AG04449 (cell line): ENCODE data around the gene HAUS7.

ENCODE experiments used
- CTCF ChIA-PET: fragments of 350-600 bp; formaldehyde crosslinking; extraction: SDS; loops from one replicate; lab custom pipeline; 2021; ENCODE audit warnings: antibody characterized with exemption; lab: Yijun Ruan, JAX
- POLR2A ChIA-PET: fragments of 400-600, 350-600 bp; formaldehyde crosslinking; extraction: SDS; loops from one replicate; lab custom pipeline; 2020; ENCODE audit warnings: antibody characterized with exemption, inconsistent platforms; lab: Yijun Ruan, JAX
- DNase-seq: peaks from one replicate; pipeline ENCODE4 v3.0.0-alpha.2; 2010; ENCODE audit warnings: low read depth, low spot score
- H3K4me3 ChIP-seq: 2 replicates; pipeline ENCODE4 v1.5.1; 2011; ENCODE audit warnings: low read depth, mild to moderate bottlenecking, control low read depth, low read length
- TF ChIP-seq, protein P1 (sequence below): IDR thresholded peaks from one replicate; pipeline ENCODE4 v1.5.1; 2011; ENCODE audit warnings: mild to moderate bottlenecking, moderate library complexity, low read length, control low read depth, inconsistent platforms; ENCODE audit not compliant: insufficient read depth; ENCODE audit errors: missing control alignments

Gene HAUS7

DNA sequence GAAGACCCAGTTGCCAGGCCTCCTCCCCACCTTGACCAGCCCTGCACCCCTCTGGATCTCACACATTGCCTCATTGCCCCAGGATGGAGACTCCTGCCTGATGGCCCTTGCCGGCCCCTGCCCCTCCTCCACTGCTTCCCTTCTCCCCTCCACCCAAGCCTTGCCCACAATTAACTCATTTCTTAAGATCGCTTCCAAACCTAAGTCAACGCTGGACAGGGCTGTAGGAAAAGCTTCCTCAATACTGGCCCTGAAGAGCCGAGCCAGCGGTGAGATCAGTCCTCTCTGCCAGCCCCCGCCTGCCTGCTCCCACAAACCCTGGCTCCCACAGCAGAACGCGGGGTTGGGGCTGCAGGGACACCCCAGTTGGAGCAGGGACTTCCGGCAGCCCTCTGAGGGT, 7.5 kb upstream of the HAUS7 start:
- DNase-seq: no peak
- ChIA-PET POLR2A (interaction anchor here (1.3 kb wide), 1 partner anchor 28 kb away, joined by 3 read pairs; no protein-coding TSS in a partner anchor), CTCF (interaction anchor here (0.8 to 9.1 kb wide), 2 partner anchors 16 to 31 kb away, joined by 3 to 166 read pairs; no protein-coding TSS in a partner anchor)
- TF ChIP-seq, protein P1, sequence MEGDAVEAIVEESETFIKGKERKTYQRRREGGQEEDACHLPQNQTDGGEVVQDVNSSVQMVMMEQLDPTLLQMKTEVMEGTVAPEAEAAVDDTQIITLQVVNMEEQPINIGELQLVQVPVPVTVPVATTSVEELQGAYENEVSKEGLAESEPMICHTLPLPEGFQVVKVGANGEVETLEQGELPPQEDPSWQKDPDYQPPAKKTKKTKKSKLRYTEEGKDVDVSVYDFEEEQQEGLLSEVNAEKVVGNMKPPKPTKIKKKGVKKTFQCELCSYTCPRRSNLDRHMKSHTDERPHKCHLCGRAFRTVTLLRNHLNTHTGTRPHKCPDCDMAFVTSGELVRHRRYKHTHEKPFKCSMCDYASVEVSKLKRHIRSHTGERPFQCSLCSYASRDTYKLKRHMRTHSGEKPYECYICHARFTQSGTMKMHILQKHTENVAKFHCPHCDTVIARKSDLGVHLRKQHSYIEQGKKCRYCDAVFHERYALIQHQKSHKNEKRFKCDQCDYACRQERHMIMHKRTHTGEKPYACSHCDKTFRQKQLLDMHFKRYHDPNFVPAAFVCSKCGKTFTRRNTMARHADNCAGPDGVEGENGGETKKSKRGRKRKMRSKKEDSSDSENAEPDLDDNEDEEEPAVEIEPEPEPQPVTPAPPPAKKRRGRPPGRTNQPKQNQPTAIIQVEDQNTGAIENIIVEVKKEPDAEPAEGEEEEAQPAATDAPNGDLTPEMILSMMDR: no peak
- no peak overlapping the region for H3K4me3 ChIP-seq

DNA sequence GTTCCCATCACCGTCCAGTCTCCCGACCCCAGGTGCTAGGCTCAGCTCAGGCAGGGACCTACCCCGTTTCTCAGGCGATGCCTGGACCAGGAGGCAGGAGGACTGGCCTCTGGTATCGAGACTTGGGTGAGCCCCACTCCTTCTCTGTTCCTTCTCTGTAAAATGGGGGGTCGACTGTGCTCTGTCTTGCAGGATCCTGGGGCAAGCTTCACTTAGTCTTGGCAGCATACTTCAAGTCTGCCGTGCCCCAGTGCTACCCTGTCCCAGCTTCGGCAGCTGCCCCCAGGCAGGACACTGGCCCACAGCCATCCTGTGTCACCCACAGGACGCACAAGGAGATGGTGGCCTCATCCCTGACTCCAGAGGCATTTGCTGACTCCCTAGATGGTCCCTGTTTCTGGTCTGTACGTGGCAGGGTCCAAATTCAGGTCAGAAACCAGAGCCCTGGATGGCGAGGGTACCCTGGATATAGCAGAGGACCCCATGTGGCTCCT, 7.0 kb upstream of the HAUS7 start:
- H3K4me3 ChIP-seq: no peak overlapping the region
- no peak for DNase-seq
- ChIA-PET POLR2A (interaction anchor here (1.3 to 2.7 kb wide), 2 partner anchors 14 to 29 kb away, joined by 3 to 7 read pairs; no protein-coding TSS in a partner anchor), CTCF (interaction anchor here (0.8 to 9.1 kb wide), 2 partner anchors 16 to 31 kb away, joined by 3 to 166 read pairs; no protein-coding TSS in a partner anchor)
- TF ChIP-seq, protein P1: no peak

DNA sequence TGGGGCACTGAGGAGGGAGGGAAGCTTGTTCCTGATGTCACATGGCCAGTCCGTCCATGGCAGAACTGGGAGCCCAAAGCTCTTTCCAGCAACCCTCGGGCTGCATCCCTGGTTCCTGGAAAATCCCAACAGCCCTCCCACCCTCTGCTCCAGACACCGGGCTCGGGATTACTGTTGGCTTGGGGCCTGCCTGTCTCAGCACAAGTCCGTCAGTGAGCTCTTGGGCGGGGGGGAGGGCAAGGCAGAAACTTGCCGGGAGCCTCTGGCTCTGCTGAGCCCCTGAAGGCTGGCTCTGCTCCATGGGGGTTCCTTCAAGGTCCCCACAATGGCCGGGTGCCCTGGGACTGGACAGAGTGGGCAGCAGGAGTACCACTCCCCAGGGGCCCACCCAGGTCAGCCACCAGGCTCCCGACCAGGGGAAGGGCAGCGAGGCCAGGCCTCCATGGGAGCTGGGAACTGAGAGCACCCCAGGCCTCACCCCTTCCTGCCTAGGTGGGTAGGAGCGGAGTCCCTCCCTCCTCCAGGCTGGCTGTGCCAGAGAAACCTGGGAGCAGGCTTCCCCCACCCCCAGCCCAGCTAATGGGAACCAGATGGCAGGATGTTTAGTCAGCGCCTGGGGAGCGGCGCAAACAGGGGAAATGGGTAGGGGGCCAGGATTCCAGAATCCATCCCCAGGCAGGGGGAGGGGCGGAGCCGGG, 6.4 kb upstream of the HAUS7 start:
- ChIA-PET CTCF (interaction anchor here (1.5 to 9.1 kb wide), 2 partner anchors 13 to 32 kb away, joined by 3 to 166 read pairs; no protein-coding TSS in a partner anchor), POLR2A (interaction anchor here (1.3 to 2.7 kb wide), 2 partner anchors 15 to 29 kb away, joined by 3 to 7 read pairs; no protein-coding TSS in a partner anchor)
- no peak overlapping the region for H3K4me3 ChIP-seq
- TF ChIP-seq, protein P1: no peak
- no peak for DNase-seq

DNA sequence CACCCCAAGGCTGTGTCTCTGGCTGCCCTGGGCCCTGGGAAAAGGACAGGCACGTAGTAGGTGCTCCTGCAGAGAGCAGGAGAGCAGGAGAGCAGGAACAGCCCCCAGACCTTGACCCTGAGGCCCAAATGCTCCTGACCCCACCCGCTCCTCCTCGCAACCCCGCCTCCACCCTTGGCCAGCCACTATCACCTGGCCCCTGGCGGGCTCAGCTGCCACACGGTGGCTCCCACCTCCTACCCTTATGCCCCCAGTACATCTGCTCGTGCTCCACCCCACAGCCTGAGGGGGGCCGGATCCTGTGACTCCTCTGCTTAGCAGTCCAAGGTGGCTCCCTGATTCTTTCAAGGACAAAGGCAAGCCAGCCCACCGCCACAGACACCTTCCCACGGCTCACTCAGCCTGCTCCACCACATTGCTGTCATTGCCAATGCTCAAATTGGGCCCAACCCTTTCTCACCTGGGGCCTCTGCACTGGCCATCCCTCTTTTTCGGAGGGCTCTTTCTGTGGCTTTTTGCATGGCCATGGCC, 5.4 kb upstream of the HAUS7 start:
- ChIA-PET CTCF (interaction anchor here (0.6 to 9.1 kb wide), 3 partner anchors 14 to 64 kb away, joined by 3 to 166 read pairs (median 3); no protein-coding TSS in a partner anchor), POLR2A (interaction anchor here (2.7 kb wide), 1 partner anchor 16 kb away, joined by 7 read pairs; no protein-coding TSS in a partner anchor)
- no peak overlapping the region for H3K4me3 ChIP-seq
- DNase-seq: no peak
- TF ChIP-seq, protein P1: no peak

DNA sequence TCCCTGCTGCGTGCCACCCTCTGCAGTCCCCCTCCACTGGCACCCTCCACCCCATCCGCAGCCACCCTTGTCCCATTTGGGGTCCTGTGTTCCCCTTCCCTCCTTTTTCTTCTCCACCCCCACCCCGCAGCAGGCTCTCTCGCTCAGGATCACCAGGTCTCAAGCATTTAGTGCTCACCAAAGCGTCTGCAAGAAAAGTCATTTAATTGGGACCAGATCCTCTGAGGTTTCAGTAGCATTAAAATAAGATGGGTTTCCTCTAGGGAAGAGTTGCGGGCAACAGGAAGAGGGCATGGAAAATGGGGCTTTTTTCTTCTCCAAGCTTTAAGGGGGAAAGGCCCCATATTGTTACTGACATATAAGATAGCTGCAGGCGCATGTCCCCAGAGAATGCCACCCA, 4.9 kb upstream of the HAUS7 start:
- no peak overlapping the region for H3K4me3 ChIP-seq
- POLR2A ChIA-PET: interaction anchor here (2.7 kb wide), 1 partner anchor 16 kb away, joined by 7 read pairs; no protein-coding TSS in a partner anchor
- TF ChIP-seq, protein P1: no peak
- DNase-seq: no peak
- CTCF ChIA-PET: interaction anchor here (1.5 to 9.1 kb wide), 2 partner anchors 14 to 33 kb away, joined by 3 to 166 read pairs; no protein-coding TSS in a partner anchor
